K562 (cell line): ENCODE results near the gene PCK1. TPM values are rescaled to one million over a fixed set of nuclear protein-coding genes. Genes with fewer than 3 reads are reported as not detected.

Experiments
- ATAC-seq: fragments of 200-7000 bp; cut with Tn5 transposase; 3 replicates; pipeline ENCODE4 v1.9.1; 2020; ENCODE audit warnings: moderate library complexity
- BruUV-seq: library from RNA; stranded (reverse); fragments of 400-500 nt; replicated peaks from 2 replicates; lab custom pipeline; 2021; lab: Mats Ljungman, UMichigan
- CTCF ChIA-PET: fragments of 300-600 bp; formaldehyde crosslinking; extraction: SDS; loops from one replicate; lab custom pipeline; 2021; ENCODE audit warnings: low intra/inter-chr PET ratio; lab: Yijun Ruan, JAX
- POLR2A ChIA-PET: fragments of 300-600, 350-650 bp; sonication (Branson Sonifier 250); formaldehyde crosslinking; extraction: SDS; loops from one replicate; lab custom pipeline; 2021; ENCODE audit warnings: antibody characterized with exemption, inconsistent platforms; lab: Yijun Ruan, JAX
- DNase-seq, 4 experiments: peaks; one replicate each; pipeline versions ENCODE4 v3.0.0 to v3.0.0-alpha.2; 2011 to 2018; ENCODE audit warnings: low spot score in 3 of 4, mixed read lengths in 3 of 4; ENCODE audit errors: extremely low read depth in 1 of 4
- FAIRE-seq: peaks from 2 replicates; lab custom pipeline; 2011; peaks lifted over from hg19 to GRCh38; lab: Jason Lieb, UNC
- H2AFZ ChIP-seq: 2 replicates; pipeline ENCODE4 v1.6.0; 2011; ENCODE audit warnings: low read depth, low read length, control low read depth, inconsistent platforms
- H3K27ac ChIP-seq: fragments of 200-600 bp; 3 replicates; pipeline ENCODE4 v1.8.0; 2011; ENCODE audit warnings: low read depth, mild to moderate bottlenecking, control low read depth, inconsistent platforms, low read length, moderate library complexity, mixed read lengths; ENCODE audit errors: extremely low read depth
- H3K27me3 ChIP-seq, 2 experiments: fragments of 300-600 bp in 1 of 2; 2 replicates in 1 of 2; 3 replicates in 1 of 2; pipeline versions ENCODE4 v1.6.0 to v1.8.0; 2011; ENCODE audit warnings: inconsistent platforms in 2 of 2, low read length in 2 of 2, mild to moderate bottlenecking in 1 of 2, mixed read lengths in 1 of 2, moderate library complexity in 1 of 2; ENCODE audit not compliant: control insufficient read depth in 2 of 2, insufficient read depth in 2 of 2
- H3K36me3 ChIP-seq: fragments of 300-600 bp; 3 replicates; pipeline ENCODE4 v1.8.0; 2011; ENCODE audit warnings: mild to moderate bottlenecking, low read length, inconsistent platforms; ENCODE audit not compliant: control insufficient read depth, insufficient read depth
- H3K4me1 ChIP-seq, 2 experiments: fragments of 200-600 bp in 1 of 2; replicated peaks in 1 of 2; 2 replicates in 1 of 2; 3 replicates in 1 of 2; pipeline versions ENCODE4 v1.5.1 to v1.8.0; 2011; ENCODE audit warnings: inconsistent platforms in 2 of 2, low read length in 2 of 2, mild to moderate bottlenecking in 1 of 2, mixed read lengths in 1 of 2, moderate library complexity in 1 of 2; ENCODE audit not compliant: control insufficient read depth in 2 of 2, insufficient read depth in 2 of 2
- H3K4me2 ChIP-seq: 2 replicates; pipeline ENCODE4 v1.6.1; 2011; ENCODE audit warnings: low read length, control low read depth, inconsistent platforms, mixed read lengths; ENCODE audit not compliant: insufficient read depth
- H3K4me3 ChIP-seq: fragments of 200-600 bp; sonication (generic), shearing (Covaris generic); 2 replicates; pipeline ENCODE4 v1.5.1; 2016; ENCODE audit warnings: control low read depth, inconsistent platforms
- H3K79me2 ChIP-seq: fragments of 200-600 bp; 3 replicates; pipeline ENCODE4 v1.8.0; 2011; ENCODE audit warnings: low read length, inconsistent platforms; ENCODE audit not compliant: control insufficient read depth, insufficient read depth
- H3K9ac ChIP-seq, 2 experiments: 2 replicates each; pipeline versions ENCODE4 v1.6.0 to v1.6.1; 2011; ENCODE audit warnings: low read depth in 2 of 2, low read length in 2 of 2, control low read depth in 1 of 2, inconsistent platforms in 1 of 2, mild to moderate bottlenecking in 1 of 2, mixed read lengths in 1 of 2; ENCODE audit not compliant: insufficient read depth in 1 of 2
- H3K9me1 ChIP-seq: one replicate; pipeline ENCODE4 v1.6.0; 2011; ENCODE audit warnings: inconsistent platforms, mild to moderate bottlenecking, low read length, moderate library complexity; ENCODE audit not compliant: control insufficient read depth, insufficient read depth
- H3K9me3 ChIP-seq: replicated peaks from 2 replicates; pipeline ENCODE4 v1.5.1; 2011; ENCODE audit warnings: low read depth, low read length, inconsistent platforms; ENCODE audit not compliant: control insufficient read depth, insufficient read depth
- H4K20me1 ChIP-seq: replicated peaks from 2 replicates; pipeline ENCODE4 v1.6.1; 2011; ENCODE audit warnings: low read length, inconsistent platforms, mixed read lengths; ENCODE audit not compliant: control insufficient read depth, insufficient read depth
- NR1H2 ChIP-seq: sonication (generic); formaldehyde crosslinking; IDR thresholded peaks from 2 replicates; pipeline ENCODE4 v1.4.0; 2020; ENCODE audit warnings: mild to moderate bottlenecking, missing genetic modification reagents
- PKNOX1 ChIP-seq: fragments of 450-650 bp; IDR thresholded peaks from 2 replicates; pipeline ENCODE4 v1.6.1; 2016
- RB1 ChIP-seq: fragments of 450-650 bp; IDR thresholded peaks from 2 replicates; pipeline ENCODE4 v1.6.1; 2017; ENCODE audit warnings: low read depth, mild to moderate bottlenecking
- ZNF609 ChIP-seq: sonication (generic); formaldehyde crosslinking; IDR thresholded peaks from 2 replicates; pipeline ENCODE4 v1.8.1; 2023; ENCODE audit warnings: missing genetic modification reagents, mild to moderate bottlenecking, borderline replicate concordance
- WGBS: fragments of 100-300 bp; shearing (Covaris generic); methylation state at CpG from one replicate; pipeline ENCODE4 v1.1.6; 2016; ENCODE audit warnings: low coverage, mixed read lengths; ENCODE audit not compliant: insufficient coverage; ENCODE audit errors: missing lambda C conversion rate; 5-methylcytosine and 5-hydroxymethylcytosine counted together
- in situ Hi-C: fragments of 300-500 bp; cut with MboI; formaldehyde crosslinking; loops from 4 replicates; pipeline ENCODE4 v1.15.0; 2018; ENCODE audit warnings: inconsistent platforms, mixed read lengths
- intact Hi-C: fragments of 100-400 bp; cut with micrococcal nuclease; formaldehyde crosslinking; loops from 2 replicates; pipeline ENCODE4 v1.14.2; 2022
- polyA plus RNA-seq, 8 experiments: library from polyadenylated mRNA; depleted of rRNA in 4 of 8; stranded (reverse) in 5 of 8; unstranded in 3 of 8; fragments of >200 nt; fragmentation: Nextera tagmentation in 2 of 8; fragmentation: Illumina TruSeq in 1 of 8; extraction: Ambion mirVana in 2 of 8; extraction: Trizol in 1 of 8; gene quantifications; 2 replicates each; pipeline versions ENCODE4 v1.2.1 to v1.2.3, GENCODE V29; 2011 to 2014; ENCODE audit warnings: inconsistent platforms in 1 of 8, missing spikeins in 1 of 8
- total RNA-seq, 7 experiments: library from RNA; depleted of rRNA in 6 of 7; stranded (reverse); fragments of >200 nt in 6 of 7; fragmentation: Illumina TruSeq in 2 of 7; extraction: Trizol in 2 of 7; gene quantifications; 2 replicates each; pipeline versions ENCODE4 v1.2.1 to v1.2.3, GENCODE V29; 2011 to 2021; ENCODE audit warnings: low replicate concordance in 1 of 7

Gene PCK1
- total and polyA plus RNA-seq, 9 of the 15 experiments (the other 6 are each of a cell fraction or from before 2014, with no cell fraction given) = 0.05 to 0.73 (median 0.15) TPM

GRCh38 chr20:57568088-57568896 is 7.4 kb downstream of the PCK1 start:
- FAIRE-seq (no peak), DNase-seq (no peak), ATAC-seq (peak; percentile 64)
- Histone ChIP-seq H3K4me2 (peak overlapping the region; percentile 13; the same call in 1 of the 2 replicates), H3K79me2 (no peaks in the 10 kb centered on the region), H3K27me3 (peaks cover 0 to 12% of the 10 kb centered on the region in 2 experiments; a peak in 1 of 5 replicates), H3K36me3 (no peaks in the 10 kb centered on the region), H3K9me1 (no peaks in the 10 kb centered on the region), H3K27ac (no peak overlapping the region), H4K20me1 (no peaks in the 10 kb centered on the region), H3K4me1 (peaks cover 0 to 9% of the 10 kb centered on the region in 2 experiments; a peak in 3 of 5 replicates), H3K4me3 (no peak overlapping the region), H3K9me3 (no peaks in the 10 kb centered on the region), H3K9ac (no peak overlapping the region), H2AFZ (no peak overlapping the region; the same call in 1 of the 2 replicates)
- intact Hi-C loops = no loop called here
- in situ Hi-C loops = no loop called here
- CTCF ChIA-PET = no interaction called here
- WGBS = 14% methylated on average over 13 of the region's 13 CpGs
- BruUV-seq = no TSS peak
- POLR2A ChIA-PET = interaction anchor here (0.9 to 1.0 kb wide), 3 partner anchors 9 to 45 kb away, joined by 4 read pairs; no protein-coding TSS in a partner anchor
- TF ChIP-seq RB1 (no peak), NR1H2 (CRISPR knock-in tag) (no peak), PKNOX1 (peak; percentile 61), ZNF609 (no peak)
